Loucy (cell line): ENCODE data around the gene SMURF2.

Source experiments
- EZH2phosphoT487 ChIP-seq: fragments of 200-600 bp; IDR thresholded peaks from 2 replicates; pipeline ENCODE4 v1.6.1; 2018; ENCODE audit warnings: antibody characterized with exemption, mild to moderate bottlenecking, moderate library complexity, borderline replicate concordance
- TF ChIP-seq, protein P1 (sequence below): fragments of 200-600 bp; sonication (generic); conservative IDR thresholded peaks from 2 replicates; pipeline ENCODE4 v1.5.1; 2014; ENCODE audit warnings: mild to moderate bottlenecking, antibody characterized with exemption, low read length

DNA sequence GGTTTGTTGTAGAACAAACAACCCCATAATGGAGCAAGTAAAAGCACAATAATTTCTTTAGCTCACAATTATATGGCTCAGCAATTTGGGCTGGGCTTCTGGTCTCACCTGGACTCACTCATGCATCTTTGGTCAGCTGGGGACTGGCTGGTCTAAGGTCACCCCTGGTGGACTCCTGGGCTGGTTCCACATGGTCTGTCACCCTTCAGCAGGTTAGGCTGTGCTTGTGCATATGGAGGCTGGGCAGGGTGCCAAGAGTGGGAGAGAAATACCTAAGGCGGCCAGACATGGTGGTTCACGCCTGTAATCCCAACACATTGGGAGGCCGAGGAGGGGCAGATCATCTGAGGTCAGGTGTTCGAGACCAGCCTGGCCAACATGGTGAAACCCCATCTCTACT is 27.0 kb upstream of the SMURF2 start:
- TF ChIP-seq, protein P1, sequence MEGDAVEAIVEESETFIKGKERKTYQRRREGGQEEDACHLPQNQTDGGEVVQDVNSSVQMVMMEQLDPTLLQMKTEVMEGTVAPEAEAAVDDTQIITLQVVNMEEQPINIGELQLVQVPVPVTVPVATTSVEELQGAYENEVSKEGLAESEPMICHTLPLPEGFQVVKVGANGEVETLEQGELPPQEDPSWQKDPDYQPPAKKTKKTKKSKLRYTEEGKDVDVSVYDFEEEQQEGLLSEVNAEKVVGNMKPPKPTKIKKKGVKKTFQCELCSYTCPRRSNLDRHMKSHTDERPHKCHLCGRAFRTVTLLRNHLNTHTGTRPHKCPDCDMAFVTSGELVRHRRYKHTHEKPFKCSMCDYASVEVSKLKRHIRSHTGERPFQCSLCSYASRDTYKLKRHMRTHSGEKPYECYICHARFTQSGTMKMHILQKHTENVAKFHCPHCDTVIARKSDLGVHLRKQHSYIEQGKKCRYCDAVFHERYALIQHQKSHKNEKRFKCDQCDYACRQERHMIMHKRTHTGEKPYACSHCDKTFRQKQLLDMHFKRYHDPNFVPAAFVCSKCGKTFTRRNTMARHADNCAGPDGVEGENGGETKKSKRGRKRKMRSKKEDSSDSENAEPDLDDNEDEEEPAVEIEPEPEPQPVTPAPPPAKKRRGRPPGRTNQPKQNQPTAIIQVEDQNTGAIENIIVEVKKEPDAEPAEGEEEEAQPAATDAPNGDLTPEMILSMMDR = no peak
- TF ChIP-seq EZH2phosphoT487 = no peak
